Mammary epithelial cell (primary cell): ENCODE data around the gene ZFHX3.
"Not testable (repeated sequence)": the region's sequence is repeated elsewhere in the genome, so short reads cannot be mapped to it uniquely, and the experiment has no call there.

Experiments
- CTCF ChIP-seq, 2 donors: IDR thresholded peaks in 1 of 2; conservative IDR thresholded peaks in 1 of 2; 2 replicates each; pipeline ENCODE4 v1.5.1; 2011 to 2012; ENCODE audit warnings: inconsistent platforms in 2 of 2, low read length in 2 of 2, mild to moderate bottlenecking in 2 of 2, control low read depth in 1 of 2, low read depth in 1 of 2; ENCODE audit not compliant: insufficient read depth in 1 of 2; ENCODE audit errors: extremely low read depth in 1 of 2
- EZH2 ChIP-seq: IDR thresholded peaks from 2 replicates; pipeline ENCODE4 v1.6.1; 2012; ENCODE audit warnings: low read length, inconsistent platforms, borderline replicate concordance

- not testable (repeated sequence) for TF ChIP-seq CTCF (conservative IDR thresholded peaks at IDR 0.05 in 1 of 2, IDR thresholded peaks at IDR 0.05 in 1 of 2; ENCODE audit: extremely low read depth in 1 of 2, insufficient read depth in 1 of 2, low read depth in 1 of 2, low read length in 2 of 2); EZH2
Measured at GRCh38 chr16:73082634-73083051, 34.7 kb upstream of the ZFHX3 start.
